Effector memory CD4-positive, alpha-beta T cell (primary cell): ENCODE measurements around the gene IFITM10.

Source experiments
- DNase-seq, 3 donors: peaks; one replicate each; pipeline ENCODE4 v3.0.0-alpha.2; 2020
- H3K27ac ChIP-seq: 2 replicates; pipeline ENCODE4 v1.7.0; 2013; ENCODE audit warnings: mild to moderate bottlenecking, low read length, moderate library complexity; ENCODE audit not compliant: insufficient read depth, poor library complexity, severe bottlenecking
- H3K27me3 ChIP-seq: replicated peaks from 2 replicates; pipeline ENCODE4 v1.7.0; 2013; ENCODE audit warnings: mild to moderate bottlenecking, low read length; ENCODE audit not compliant: insufficient read depth, control insufficient read depth, poor library complexity, severe bottlenecking
- H3K36me3 ChIP-seq: 2 replicates; pipeline ENCODE4 v1.7.0; 2013; ENCODE audit warnings: mild to moderate bottlenecking, low read length, moderate library complexity; ENCODE audit not compliant: control insufficient read depth, insufficient read depth
- H3K4me1 ChIP-seq: 2 replicates; pipeline ENCODE4 v1.7.0; 2013; ENCODE audit warnings: low read length, mild to moderate bottlenecking; ENCODE audit not compliant: control insufficient read depth, insufficient read depth, poor library complexity, severe bottlenecking
- H3K4me3 ChIP-seq: 2 replicates; pipeline ENCODE4 v1.7.0; 2013; ENCODE audit warnings: low read length, low read depth, mild to moderate bottlenecking; ENCODE audit not compliant: insufficient read depth, poor library complexity, severe bottlenecking
- H3K9me3 ChIP-seq: 2 replicates; pipeline ENCODE4 v1.7.0; 2013; ENCODE audit warnings: mild to moderate bottlenecking, low read length, moderate library complexity; ENCODE audit not compliant: control insufficient read depth

The IFITM10 gene

DNA sequence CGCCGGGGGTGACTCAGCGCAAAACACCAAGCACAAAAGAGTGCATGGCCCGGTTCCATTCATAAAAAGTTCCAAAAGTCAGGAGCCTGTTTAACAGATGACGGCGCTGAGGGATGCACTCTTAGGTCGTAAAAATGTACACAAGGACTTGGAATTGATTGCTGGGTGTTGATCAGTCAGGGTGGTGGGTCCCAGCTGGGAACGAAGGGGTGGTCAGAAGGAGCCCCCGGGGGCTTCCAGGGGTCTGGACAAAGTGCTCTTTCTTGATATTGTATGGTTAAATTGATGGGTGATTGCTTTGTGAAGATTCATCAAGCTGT lies 20.7 kb downstream of the IFITM10 start:
- DNase-seq: no peak
- H3K4me3 ChIP-seq: no peak overlapping the region
- no peaks in the 10 kb centered on the region for H3K36me3 ChIP-seq
- no peak overlapping the region for H3K27ac ChIP-seq
- no peaks in the 10 kb centered on the region for H3K9me3 ChIP-seq
- H3K4me1 ChIP-seq: peaks cover 8% of the 10 kb centered on the region
- peaks cover 3% of the 10 kb centered on the region for H3K27me3 ChIP-seq

DNA sequence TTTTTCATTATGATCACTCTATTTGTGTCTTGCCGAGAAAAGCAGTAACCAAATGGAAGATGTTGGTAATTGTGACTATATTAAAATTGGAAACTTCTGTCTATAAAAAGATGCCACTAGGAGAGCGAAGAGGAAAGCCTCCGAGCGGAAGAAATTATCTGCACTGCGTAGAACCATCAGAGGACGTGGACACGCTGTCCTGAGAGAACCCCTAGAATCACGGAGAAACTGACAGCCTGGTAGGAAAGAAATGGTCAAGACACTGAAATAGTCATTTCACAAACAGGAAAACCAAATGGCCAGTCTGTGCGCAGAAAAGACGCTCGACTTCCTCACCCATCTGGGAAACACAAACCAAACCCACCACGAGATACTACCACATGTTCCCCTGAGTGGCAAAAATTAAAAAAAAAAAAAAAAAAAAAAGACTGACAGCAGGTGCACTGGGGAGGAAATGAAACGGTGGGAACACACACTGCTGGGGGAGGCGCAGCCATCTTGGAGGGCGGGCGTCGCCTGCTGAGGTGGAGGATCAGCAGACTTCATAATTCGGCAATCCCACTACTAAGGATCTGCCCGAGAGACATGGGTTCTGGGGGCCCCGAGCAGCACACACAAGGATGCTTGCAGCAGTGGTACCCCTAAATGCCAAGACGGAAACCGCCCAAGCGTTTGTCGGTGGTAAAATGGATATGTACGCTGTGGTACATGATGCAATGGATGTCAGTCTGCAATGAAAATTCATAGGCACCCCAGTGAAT lies 21.3 kb downstream of the IFITM10 start:
- Histone ChIP-seq H3K27me3 (peaks cover 3% of the 10 kb centered on the region), H3K4me1 (peaks cover 5% of the 10 kb centered on the region), H3K27ac (no peak overlapping the region), H3K36me3 (no peaks in the 10 kb centered on the region), H3K4me3 (no peak overlapping the region), H3K9me3 (no peaks in the 10 kb centered on the region)
- DNase-seq: no peak

DNA sequence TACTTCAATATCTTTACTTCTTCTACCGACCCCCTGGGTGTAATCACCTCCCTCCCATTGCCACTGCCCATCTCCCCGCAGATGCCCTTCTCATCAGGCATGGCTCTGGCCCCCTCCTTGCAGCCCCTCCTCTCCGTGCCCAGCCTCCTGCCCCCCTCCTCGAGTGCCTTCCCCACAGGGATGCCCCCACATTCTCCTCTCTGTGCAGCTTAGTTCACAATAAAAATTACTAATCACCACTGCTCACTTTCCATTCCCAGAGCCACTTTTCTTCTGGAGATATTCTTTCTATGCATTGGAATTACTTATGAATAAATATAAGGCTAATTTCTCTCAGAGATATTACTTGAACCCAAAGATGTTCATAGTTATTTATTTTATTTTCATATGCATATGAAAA lies 22.1 kb downstream of the IFITM10 start:
- Histone ChIP-seq H3K36me3 (no peaks in the 10 kb centered on the region), H3K4me1 (no peaks in the 10 kb centered on the region), H3K9me3 (no peaks in the 10 kb centered on the region), H3K27ac (no peak overlapping the region), H3K27me3 (peaks cover 3% of the 10 kb centered on the region), H3K4me3 (no peak overlapping the region)
- DNase-seq: no peak

DNA sequence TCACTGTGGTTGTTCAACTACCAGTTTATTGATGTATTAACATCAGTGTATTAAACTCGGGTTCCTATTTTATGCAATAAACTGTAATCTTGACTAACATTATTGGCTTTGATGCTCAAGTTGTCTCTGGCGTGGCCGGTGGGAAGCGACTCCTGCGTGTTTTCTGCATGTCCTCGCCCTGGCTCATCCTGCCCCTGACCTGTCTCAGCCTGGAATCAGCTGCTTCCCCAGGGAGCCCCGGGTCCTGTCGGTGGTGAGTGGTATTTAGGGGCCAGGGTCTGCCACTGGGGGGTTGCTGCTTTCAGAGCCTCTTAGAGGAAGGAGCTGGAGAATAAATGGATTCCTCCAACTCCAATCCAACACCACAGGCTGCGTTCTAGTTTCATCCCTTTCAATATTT lies 22.5 kb downstream of the IFITM10 start:
- H3K9me3 ChIP-seq: no peaks in the 10 kb centered on the region
- no peak overlapping the region for H3K4me3 ChIP-seq
- peaks cover 3% of the 10 kb centered on the region for H3K27me3 ChIP-seq
- no peak for DNase-seq
- no peaks in the 10 kb centered on the region for H3K4me1 ChIP-seq
- no peak overlapping the region for H3K27ac ChIP-seq
- H3K36me3 ChIP-seq: no peaks in the 10 kb centered on the region

DNA sequence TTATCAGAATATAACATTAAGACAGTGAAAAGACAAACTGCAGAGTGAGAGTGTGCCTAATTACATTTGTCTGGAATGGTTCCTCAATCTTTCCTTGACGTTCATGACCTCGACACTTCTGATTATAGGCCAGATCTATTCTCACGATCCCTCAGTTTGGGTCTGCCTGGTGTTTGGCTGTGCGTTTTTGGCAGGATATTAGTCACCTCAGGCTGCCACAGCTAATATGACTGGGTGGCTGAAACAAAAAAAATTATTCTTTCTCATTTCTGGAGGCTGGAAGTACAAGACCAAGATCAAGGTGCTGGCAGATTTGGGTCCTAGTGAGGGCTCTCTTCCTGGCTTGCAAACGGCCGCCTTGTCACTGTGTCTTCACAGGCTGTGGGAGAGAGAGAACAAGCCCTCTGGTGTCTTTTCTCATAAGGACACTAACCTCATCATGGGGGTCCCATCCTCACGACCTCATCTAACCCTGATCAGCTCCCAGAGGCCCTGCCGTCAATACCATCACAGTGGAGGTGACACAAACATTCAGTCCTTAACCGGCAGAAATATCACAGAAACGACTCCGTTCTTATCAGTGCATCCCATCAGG lies 23.2 kb downstream of the IFITM10 start:
- Histone ChIP-seq H3K4me1 (no peaks in the 10 kb centered on the region), H3K27ac (no peak overlapping the region), H3K9me3 (no peaks in the 10 kb centered on the region), H3K36me3 (no peaks in the 10 kb centered on the region), H3K4me3 (no peak overlapping the region), H3K27me3 (peaks cover 3% of the 10 kb centered on the region)
- no peak for DNase-seq

DNA sequence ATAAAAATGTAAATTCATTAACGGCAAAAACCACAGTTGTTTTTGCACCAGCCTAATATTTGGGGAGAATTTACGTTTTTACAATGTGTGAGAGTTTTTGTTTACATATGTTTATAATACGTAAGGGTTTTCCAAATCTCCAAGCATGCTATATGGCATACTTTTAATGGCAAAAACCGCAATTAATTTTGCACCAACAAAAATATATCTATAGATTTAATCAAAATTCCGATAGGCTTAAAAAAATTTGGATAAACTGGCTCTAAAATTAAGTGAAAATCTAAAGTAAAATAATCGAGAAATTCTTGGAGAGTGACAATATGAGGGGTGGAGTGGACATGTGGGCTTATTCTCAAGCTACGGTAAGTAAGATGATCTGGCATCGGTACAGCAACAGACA lies 30.6 kb downstream of the IFITM10 start:
- no peak for DNase-seq
- H3K36me3 ChIP-seq: no peaks in the 10 kb centered on the region
- H3K27ac ChIP-seq: no peak overlapping the region
- H3K9me3 ChIP-seq: no peaks in the 10 kb centered on the region
- no peak overlapping the region for H3K4me3 ChIP-seq
- H3K4me1 ChIP-seq: no peaks in the 10 kb centered on the region
- no peaks in the 10 kb centered on the region for H3K27me3 ChIP-seq

DNA sequence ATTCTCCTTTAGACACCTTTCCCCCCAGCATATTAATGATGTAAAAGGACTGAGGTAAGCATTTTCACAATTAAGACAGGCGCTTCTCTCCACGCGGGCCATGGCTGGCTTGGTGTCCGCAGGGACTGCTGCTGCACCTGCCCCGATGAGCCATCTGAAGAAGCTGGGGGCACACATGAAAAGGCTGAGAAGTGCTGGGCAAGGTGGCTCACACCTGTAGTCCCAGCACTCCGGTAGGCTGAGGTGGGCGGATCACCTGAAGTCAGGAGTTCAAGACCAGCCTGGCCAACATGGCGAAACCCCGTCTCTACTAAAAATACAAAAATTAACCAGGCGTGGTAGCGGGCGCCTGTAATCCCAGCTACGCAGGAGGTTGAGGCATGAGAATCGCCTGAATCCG lies 32.1 kb downstream of the IFITM10 start:
- Histone ChIP-seq H3K9me3 (no peaks in the 10 kb centered on the region), H3K4me1 (no peaks in the 10 kb centered on the region), H3K36me3 (no peaks in the 10 kb centered on the region), H3K4me3 (no peak overlapping the region), H3K27me3 (no peaks in the 10 kb centered on the region), H3K27ac (no peak overlapping the region)
- DNase-seq: no peak

DNA sequence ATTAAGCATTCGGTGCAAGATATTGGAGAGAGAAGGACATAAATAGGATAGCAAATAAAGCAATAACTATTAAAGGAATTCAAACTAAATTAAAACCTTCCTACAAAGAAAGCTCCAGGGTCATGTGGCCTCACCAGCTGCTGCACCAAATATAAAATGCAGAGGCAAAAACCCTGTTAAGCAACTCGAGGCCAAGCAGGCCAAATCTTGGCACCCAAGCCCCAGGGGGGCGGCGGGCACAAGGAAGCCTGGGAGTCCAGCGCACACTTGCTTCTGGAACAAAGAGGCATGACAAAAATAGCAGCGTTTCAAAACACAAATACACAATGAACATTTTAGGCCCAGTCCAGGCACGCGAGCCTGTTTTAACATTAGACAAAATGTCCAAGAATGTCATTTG lies 32.6 kb downstream of the IFITM10 start:
- no peaks in the 10 kb centered on the region for H3K27me3 ChIP-seq
- H3K27ac ChIP-seq: no peak overlapping the region
- no peak for DNase-seq
- H3K4me3 ChIP-seq: no peak overlapping the region
- no peaks in the 10 kb centered on the region for H3K9me3 ChIP-seq
- no peaks in the 10 kb centered on the region for H3K36me3 ChIP-seq
- no peaks in the 10 kb centered on the region for H3K4me1 ChIP-seq

DNA sequence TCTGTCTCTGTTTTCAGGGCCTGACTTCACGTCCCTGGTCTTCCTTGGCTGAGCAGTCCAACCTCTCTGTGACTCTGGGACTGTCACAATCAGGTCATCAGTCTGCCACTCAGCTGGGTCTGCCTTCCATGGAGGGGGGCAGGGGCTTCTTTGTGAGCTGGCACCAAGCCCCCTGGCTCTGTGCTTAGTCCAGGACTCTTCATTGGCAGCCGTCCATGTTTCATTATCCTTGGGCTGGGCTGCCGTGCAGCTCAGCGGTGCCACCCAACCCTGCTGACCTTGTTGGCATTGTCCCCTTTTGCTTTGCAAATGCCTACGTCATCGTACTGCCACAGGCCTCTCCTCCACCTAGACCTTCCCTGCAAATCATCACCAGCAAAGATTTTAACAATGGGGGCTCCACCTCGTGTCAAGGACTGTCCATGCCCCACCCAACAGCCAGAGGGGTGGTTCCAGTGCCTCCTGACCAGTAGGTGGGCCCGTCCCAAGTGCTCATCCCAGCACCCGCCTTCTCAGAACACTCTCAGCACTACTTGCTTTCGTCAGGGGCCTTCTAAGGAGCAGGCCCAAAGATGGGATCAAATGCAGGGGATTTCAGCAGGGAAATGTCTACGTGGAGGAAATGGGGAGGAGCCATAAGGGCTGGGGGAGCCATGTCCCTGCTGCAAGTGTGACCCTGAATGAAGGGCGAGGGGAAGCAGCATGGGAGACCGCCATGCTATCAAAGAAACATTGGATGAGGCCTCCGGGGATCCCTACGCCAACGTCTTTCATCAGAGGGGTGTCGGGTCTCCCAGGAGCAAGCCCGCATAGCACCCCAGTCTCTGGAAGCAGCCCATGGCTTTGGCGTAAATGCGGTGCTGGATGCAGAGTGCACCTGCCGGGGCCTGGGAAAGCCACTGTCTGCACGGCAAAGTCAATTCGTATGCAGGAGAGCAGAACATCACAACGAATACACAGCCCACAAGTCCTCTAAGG lies 35.2 kb downstream of the IFITM10 start:
- Histone ChIP-seq H3K36me3 (no peaks in the 10 kb centered on the region), H3K27ac (no peak overlapping the region), H3K27me3 (no peaks in the 10 kb centered on the region), H3K4me3 (no peak overlapping the region), H3K4me1 (no peaks in the 10 kb centered on the region), H3K9me3 (no peaks in the 10 kb centered on the region)
- no peak for DNase-seq

DNA sequence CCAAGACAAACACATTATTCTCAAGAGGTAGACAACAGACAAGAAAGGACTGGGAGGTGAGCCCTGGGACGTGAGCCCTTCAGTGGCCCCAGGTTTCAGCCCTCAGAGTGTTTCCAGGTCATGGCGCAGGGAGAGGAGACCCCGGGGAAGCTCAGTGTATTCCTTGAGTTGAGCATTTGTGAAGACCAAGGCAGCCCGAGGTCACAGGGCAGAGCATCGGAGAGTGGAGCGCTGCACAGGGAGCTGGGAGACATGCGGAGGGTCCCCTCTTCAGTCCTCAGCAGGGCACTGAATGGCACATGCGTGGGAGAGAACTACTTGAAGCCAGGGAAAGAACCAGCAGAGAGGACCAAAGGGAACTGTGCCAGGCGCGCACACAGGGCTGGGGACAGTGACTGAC lies 41.7 kb downstream of the IFITM10 start:
- H3K27ac ChIP-seq: no peak overlapping the region
- DNase-seq: no peak
- H3K9me3 ChIP-seq: no peaks in the 10 kb centered on the region
- no peak overlapping the region for H3K4me3 ChIP-seq
- H3K36me3 ChIP-seq: no peaks in the 10 kb centered on the region
- H3K4me1 ChIP-seq: peaks cover 6% of the 10 kb centered on the region
- no peaks in the 10 kb centered on the region for H3K27me3 ChIP-seq
